Colonic mucosa (tissue), 4 donors: ENCODE results near the gene CAPSL. TPM values are rescaled to one million over a fixed set of nuclear protein-coding genes. Genes with fewer than 3 reads are reported as not detected.

Experiments used
- DNase-seq: peaks from one replicate; pipeline ENCODE4 v3.0.0-alpha.2; 2020
- H3K27ac ChIP-seq: fragments of 200-600 bp; one replicate; pipeline ENCODE4 v1.8.0; 2021
- H3K27me3 ChIP-seq: fragments of 200-600 bp; one replicate; pipeline ENCODE4 v1.8.0; 2021
- H3K36me3 ChIP-seq: fragments of 200-600 bp; one replicate; pipeline ENCODE4 v1.8.0; 2021
- H3K4me1 ChIP-seq: fragments of 200-600 bp; one replicate; pipeline ENCODE4 v1.8.0; 2021; ENCODE audit warnings: mild to moderate bottlenecking
- H3K4me3 ChIP-seq: fragments of 200-600 bp; one replicate; pipeline ENCODE4 v1.8.0; 2021
- H3K9ac ChIP-seq, 2 donors: one replicate each; pipeline ENCODE4 v1.7.0; 2013; ENCODE audit warnings: control low read depth in 2 of 2, low read depth in 2 of 2, low read length in 2 of 2
- H3K9me3 ChIP-seq: fragments of 200-600 bp; one replicate; pipeline ENCODE4 v1.8.0; 2021
- intact Hi-C: fragments of 100-400 bp; cut with DNase I; formaldehyde crosslinking; loops from one replicate; pipeline ENCODE4 v1.14.1; 2022
- total RNA-seq, 2 donors: library from RNA; stranded (reverse); fragmentation: NEBNext Ultra II Directional in 1 of 2; extraction: Animal tissue kit (Norgen Biotek cat#: 25700) in 1 of 2; gene quantifications; one replicate each; pipeline ENCODE4 v1.2.1, GENCODE V29; 2021
- TF ChIP-seq, protein P1 (sequence below): fragments of 200-600 bp; IDR thresholded peaks from one replicate; pipeline ENCODE4 v1.8.0; 2022; ENCODE audit warnings: antibody characterized with exemption, mild to moderate bottlenecking
- donor health status: healthy.
- donor health status: DM: no; HTN: no; CAD: no.
- donor health status: DM: no; HTN: no; CAD: no.

Gene CAPSL
- total RNA-seq, 2 donors from 2014 or later: not detected

DNA sequence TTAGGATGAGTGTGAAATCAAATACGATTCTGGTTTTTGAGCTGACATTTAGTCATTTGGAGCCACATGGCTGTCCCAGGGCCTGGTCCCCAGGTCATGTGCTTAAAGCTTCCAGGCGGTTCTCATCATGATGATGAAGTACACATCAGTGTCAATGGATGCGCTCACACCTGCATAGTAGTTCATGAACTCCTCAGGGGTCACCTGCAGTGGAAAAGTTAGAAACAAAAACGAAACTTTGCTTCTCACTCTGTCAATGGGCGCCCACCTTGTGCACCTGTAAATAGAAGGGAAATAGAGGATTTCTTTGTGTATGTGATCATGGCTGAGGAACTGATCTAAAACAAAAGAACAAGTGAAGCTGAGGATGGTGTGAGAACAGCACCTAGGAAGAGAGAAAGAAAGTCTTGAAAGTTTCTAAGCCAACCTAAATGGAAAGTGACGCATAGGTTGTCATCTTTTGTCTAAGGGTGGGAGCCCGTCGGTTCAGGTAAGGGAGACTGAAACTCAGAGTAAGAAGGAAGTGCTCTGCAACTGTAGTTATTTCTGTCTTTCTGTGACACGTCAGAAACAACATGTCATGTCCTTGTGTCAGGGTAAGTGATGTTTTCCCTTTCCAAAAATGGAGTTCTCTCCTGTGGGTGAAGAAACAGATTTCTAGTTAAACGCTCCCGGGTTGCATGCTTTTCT lies 33.8 kb downstream of the CAPSL start:
- Histone ChIP-seq H3K36me3 (no peaks in the 10 kb centered on the region), H3K4me3 (no peak overlapping the region), H3K27ac (no peak overlapping the region), H3K9ac (no peak overlapping the region), H3K4me1 (no peaks in the 10 kb centered on the region), H3K9me3 (no peaks in the 10 kb centered on the region), H3K27me3 (no peaks in the 10 kb centered on the region)
- DNase-seq: no peak
- TF ChIP-seq, protein P1, sequence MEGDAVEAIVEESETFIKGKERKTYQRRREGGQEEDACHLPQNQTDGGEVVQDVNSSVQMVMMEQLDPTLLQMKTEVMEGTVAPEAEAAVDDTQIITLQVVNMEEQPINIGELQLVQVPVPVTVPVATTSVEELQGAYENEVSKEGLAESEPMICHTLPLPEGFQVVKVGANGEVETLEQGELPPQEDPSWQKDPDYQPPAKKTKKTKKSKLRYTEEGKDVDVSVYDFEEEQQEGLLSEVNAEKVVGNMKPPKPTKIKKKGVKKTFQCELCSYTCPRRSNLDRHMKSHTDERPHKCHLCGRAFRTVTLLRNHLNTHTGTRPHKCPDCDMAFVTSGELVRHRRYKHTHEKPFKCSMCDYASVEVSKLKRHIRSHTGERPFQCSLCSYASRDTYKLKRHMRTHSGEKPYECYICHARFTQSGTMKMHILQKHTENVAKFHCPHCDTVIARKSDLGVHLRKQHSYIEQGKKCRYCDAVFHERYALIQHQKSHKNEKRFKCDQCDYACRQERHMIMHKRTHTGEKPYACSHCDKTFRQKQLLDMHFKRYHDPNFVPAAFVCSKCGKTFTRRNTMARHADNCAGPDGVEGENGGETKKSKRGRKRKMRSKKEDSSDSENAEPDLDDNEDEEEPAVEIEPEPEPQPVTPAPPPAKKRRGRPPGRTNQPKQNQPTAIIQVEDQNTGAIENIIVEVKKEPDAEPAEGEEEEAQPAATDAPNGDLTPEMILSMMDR: no peak
- intact Hi-C loops: no loop called here

DNA sequence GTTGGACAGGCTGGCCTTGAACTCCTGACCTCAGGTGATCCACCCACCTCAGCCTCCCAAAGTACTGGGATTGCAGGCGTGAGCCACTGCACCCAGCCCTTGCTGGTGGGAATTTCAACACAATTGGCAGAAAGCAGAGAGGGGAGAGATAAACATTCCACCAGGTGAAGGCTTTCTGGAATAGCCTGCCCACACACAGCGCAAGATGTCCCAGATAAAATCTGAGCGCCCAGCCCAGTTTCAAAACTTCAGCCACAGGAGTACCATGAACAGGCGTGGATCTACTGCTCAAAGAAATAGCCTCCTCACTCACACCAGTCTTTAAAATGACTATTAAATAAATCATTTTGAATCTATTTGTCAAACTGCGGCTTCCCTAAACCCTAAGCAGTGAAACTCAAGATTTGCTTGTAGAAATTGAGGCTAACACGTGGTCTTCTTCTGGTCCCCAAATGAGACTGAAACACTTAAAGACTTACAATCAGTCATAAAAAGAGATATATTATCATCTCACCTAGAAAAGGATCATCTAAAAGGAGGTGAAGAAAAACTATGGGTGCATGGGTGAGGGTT lies 34.7 kb downstream of the CAPSL start:
- no peak for DNase-seq
- no peaks in the 10 kb centered on the region for H3K4me1 ChIP-seq

DNA sequence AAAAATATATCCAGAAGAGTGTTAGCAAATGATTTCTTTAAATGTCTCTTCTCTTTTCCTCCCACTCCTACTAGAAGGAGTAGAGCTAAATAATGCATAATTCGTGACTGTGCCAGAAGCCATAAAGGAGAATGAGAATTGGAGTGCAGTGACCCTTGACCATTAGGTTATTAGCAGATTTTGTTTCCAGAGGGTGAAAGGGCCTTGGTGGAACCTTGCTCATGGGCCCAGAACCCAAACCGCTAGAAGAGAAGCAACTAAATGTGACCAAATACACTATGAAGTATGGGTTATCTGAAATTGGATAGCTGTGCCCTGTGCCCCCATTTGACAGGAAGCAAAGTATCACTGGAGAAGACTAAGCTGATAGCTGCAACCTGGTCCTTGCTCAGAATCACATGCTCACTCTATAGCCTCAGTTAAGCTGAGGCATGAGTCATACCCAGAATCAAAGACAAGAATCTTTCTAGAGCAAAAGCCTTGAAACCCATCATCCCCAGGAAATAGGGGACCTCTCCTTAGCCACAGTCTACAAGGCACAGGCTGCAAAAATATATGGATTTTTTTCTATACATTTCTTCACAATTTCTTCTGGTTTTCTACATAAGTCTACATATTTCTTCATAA lies 36.3 kb downstream of the CAPSL start:
- intact Hi-C loops: no loop called here
- H3K4me1 ChIP-seq: no peaks in the 10 kb centered on the region
- no peak for DNase-seq

More for the DNA sequence above, 34.7 kb downstream of the CAPSL start:
- Histone ChIP-seq H3K27me3 (no peaks in the 10 kb centered on the region), H3K9ac (no peak overlapping the region), H3K9me3 (no peaks in the 10 kb centered on the region), H3K36me3 (no peaks in the 10 kb centered on the region), H3K4me3 (no peak overlapping the region), H3K27ac (no peak overlapping the region)
- TF ChIP-seq, protein P1: no peak
- intact Hi-C loops: no loop called here

DNA sequence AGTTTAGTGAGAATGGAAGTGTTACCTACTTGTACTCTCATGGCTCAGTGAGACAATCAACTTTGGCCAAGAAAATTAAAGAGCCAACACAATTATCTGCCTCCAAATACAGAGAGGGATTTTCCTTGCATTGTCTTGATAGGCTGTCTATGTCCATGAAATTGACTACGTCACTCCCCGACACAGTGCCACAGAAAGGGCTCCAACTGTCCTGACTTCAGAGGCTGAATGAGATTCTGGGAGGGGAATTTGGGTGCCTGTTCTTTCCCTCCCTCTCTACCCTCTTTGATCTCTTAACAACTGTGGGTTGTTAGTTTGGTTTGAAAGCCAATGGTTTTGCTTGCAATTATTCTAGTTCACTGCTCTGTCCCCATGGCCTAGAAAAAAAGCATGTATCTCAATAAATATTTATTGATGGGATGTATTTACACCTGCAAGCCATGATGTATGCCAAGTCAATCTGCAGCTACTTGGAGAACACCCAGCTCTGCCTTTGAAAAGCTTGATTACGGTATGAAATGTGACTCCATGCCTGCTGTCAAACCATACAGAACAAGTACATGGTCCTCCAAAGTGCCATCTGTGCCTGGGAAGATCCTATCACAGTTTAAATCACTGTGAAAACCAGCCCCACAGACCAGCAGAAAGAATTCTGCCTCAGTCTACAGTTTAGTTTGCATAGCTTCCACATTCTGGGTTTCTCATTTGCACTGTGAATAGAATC lies 37.3 kb downstream of the CAPSL start:
- no peak overlapping the region for H3K4me3 ChIP-seq
- no peak overlapping the region for H3K9ac ChIP-seq
- H3K4me1 ChIP-seq: no peaks in the 10 kb centered on the region
- intact Hi-C loops: no loop called here
- no peak for DNase-seq
- H3K27ac ChIP-seq: no peak overlapping the region
- TF ChIP-seq, protein P1: no peak
- H3K36me3 ChIP-seq: no peaks in the 10 kb centered on the region
- no peaks in the 10 kb centered on the region for H3K27me3 ChIP-seq
- no peaks in the 10 kb centered on the region for H3K9me3 ChIP-seq

More for the DNA sequence above, 36.3 kb downstream of the CAPSL start:
- Histone ChIP-seq H3K36me3 (no peaks in the 10 kb centered on the region), H3K9me3 (no peaks in the 10 kb centered on the region), H3K9ac (no peak overlapping the region), H3K4me3 (no peak overlapping the region), H3K27ac (no peak overlapping the region), H3K27me3 (no peaks in the 10 kb centered on the region)
- TF ChIP-seq, protein P1: no peak

DNA sequence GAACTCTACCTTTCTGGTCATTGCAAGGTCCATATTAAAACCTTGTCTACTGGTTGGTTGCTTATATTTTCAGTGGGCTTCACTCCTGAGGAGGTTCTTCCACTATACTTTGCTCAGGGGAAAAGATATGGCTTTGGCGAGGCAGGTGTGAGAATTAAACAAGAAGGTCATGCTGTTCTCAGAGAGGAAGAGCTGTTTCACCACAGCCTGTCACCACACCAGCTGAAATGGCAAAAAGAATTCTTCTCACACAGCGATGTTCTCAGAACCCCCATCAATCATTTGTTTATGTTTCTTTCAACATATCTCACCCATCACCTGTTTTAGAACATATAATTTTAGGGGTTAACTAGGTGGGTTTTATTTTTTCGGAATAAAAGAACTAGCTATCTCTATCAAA lies 38.6 kb downstream of the CAPSL start:
- TF ChIP-seq, protein P1: no peak
- Histone ChIP-seq H3K9me3 (no peaks in the 10 kb centered on the region), H3K9ac (no peak overlapping the region), H3K4me1 (no peaks in the 10 kb centered on the region), H3K27me3 (no peaks in the 10 kb centered on the region), H3K4me3 (no peak overlapping the region), H3K36me3 (no peaks in the 10 kb centered on the region), H3K27ac (no peak overlapping the region)
- intact Hi-C loops: no loop called here
- no peak for DNase-seq
